ENCODE data around the gene SYVN1. TPM values are rescaled to one million over a fixed set of nuclear protein-coding genes. Genes with fewer than 3 reads are reported as not detected.

The SYVN1 gene
- total and polyA plus RNA-seq, 4 donors, result 19.9 to 210 (median 56.6) TPM

GRCh38 chr11:65086809-65087208, 47.5 kb downstream of the SYVN1 start:
- Histone ChIP-seq H3K9ac (ENCODE audit: low read depth in 1 of 2, low read length in 2 of 2) (no peak overlapping the region), H3K4me1 (ENCODE audit: control insufficient read depth in 4 of 4, insufficient read depth in 4 of 4, low read length in 3 of 4) (peaks cover 10 to 23% (median 18%) of the 10 kb centered on the region in 4 donors), H3K36me3 (ENCODE audit: control insufficient read depth in 4 of 4, insufficient read depth in 3 of 4, low read depth in 1 of 4, low read length in 3 of 4) (peaks cover 5 to 39% (median 13%) of the 10 kb centered on the region in 4 donors), H3K27ac (ENCODE audit: low read depth in 1 of 2, low read length in 2 of 2) (no peak overlapping the region), H3K27me3 (ENCODE audit: control insufficient read depth in 4 of 4, insufficient read depth in 4 of 4, low read length in 3 of 4) (no peaks in the 10 kb centered on the region), H3K4me3 (ENCODE audit: low read depth in 1 of 3, low read length in 3 of 3) (no peak overlapping the region), H3K9me3 (ENCODE audit: control insufficient read depth in 4 of 4, low read length in 3 of 4) (no peaks in the 10 kb centered on the region)
- DNase-seq (ENCODE audit: low spot score), result no peak
- TF ChIP-seq FOXA1 (IDR thresholded peaks at IDR 0.05) (no peak), JUND (IDR thresholded peaks at IDR 0.05) (no peak), RXRA (IDR thresholded peaks at IDR 0.05) (no peak), NR2F2 (IDR thresholded peaks at IDR 0.05) (no peak), HNF4A (conservative IDR thresholded peaks at IDR 0.05) (no peak), YY1 (IDR thresholded peaks at IDR 0.05) (no peak), ZBTB33 (IDR thresholded peaks at IDR 0.05) (no peak), GABPA (IDR thresholded peaks at IDR 0.05 in 1 of 2, conservative IDR thresholded peaks at IDR 0.05 in 1 of 2) (no peak), MAX (IDR thresholded peaks at IDR 0.05) (no peak), CTCF (IDR thresholded peaks at IDR 0.05; ENCODE audit: low read depth, low read length, missing input control) (no peak), ATF3 (IDR thresholded peaks at IDR 0.05) (no peak), SP1 (IDR thresholded peaks at IDR 0.05) (no peak), REST (IDR thresholded peaks at IDR 0.05) (no peak), RAD21 (IDR thresholded peaks at IDR 0.05) (no peak), FOXA2 (IDR thresholded peaks at IDR 0.05) (no peak), TAF1 (conservative IDR thresholded peaks at IDR 0.05) (no peak), HNF4G (IDR thresholded peaks at IDR 0.05) (no peak), EGR1 (IDR thresholded peaks at IDR 0.05; ENCODE audit: low read depth in 2 of 2) (no peak)
- WGBS, result 95% methylated on average over 9 of the region's 9 CpGs

Data from liver (tissue), 9 donors.